ENCODE results near the gene GLI3. TPM values are rescaled to one million over a fixed set of nuclear protein-coding genes. Genes with fewer than 3 reads are reported as not detected.

The GLI3 gene
- total and polyA plus RNA-seq, 2 of the 4 experiments (the other 2 are of a cell fraction), result 1.3 to 3.9 TPM

- BruUV-seq (replicated peaks), result no TSS peak
- WGBS, 2 experiments (ENCODE audit: extremely low coverage in 2 of 2, insufficient read length in 1 of 2), result 100% methylated on average over 1 of the region's 1 CpG; no CpG with 5 or more reads in 1 of the 2 experiments
Measured at GRCh38 chr7:42069590-42069989, 167.4 kb downstream of the GLI3 start.

More at GRCh38 chr7:42069590-42069989, 167.4 kb downstream of the GLI3 start:
- no peak for ATAC-seq (ENCODE audit: low read depth)
- no peak overlapping the region for H4K91ac ChIP-seq (ENCODE audit: insufficient read depth, low read depth, low read length)
- no peak for DNase-seq
- intact Hi-C loops (cut with micrococcal nuclease), result no loop called here
- no peaks in the 10 kb centered on the region for H3K9me1 ChIP-seq (ENCODE audit: insufficient read depth, low read length)
- no peak overlapping the region for H3K56ac ChIP-seq (ENCODE audit: extremely low read depth, insufficient read depth, low read length)
- ChIA-PET POLR2A (ENCODE audit: unreplicated experiment) (no interaction called here), CTCF (no interaction called here)
- TF ChIP-seq RFX5 (IDR thresholded peaks at IDR 0.05; ENCODE audit: low read depth, low read length), result no peak
- no peak overlapping the region for H3K27ac ChIP-seq (ENCODE audit: insufficient read depth, low read length)
- peaks cover 4% of the 10 kb centered on the region for H3K4me1 ChIP-seq (ENCODE audit: control insufficient read depth, insufficient read depth, low read length)
- no peak overlapping the region for H3K14ac ChIP-seq (replicated peaks; ENCODE audit: low read depth, low read length)
- no peak overlapping the region for H3K4me3 ChIP-seq (ENCODE audit: insufficient read depth, low read depth, low read length)
- no peaks in the 10 kb centered on the region for H3K9me3 ChIP-seq (ENCODE audit: control insufficient read depth, insufficient read depth, low read length)
- H3K79me1 ChIP-seq (ENCODE audit: low read depth in 1 of 2, low read length in 2 of 2), result 0 out of 4 replicates have a peak, but pooled peaks cover 3 to 8% of the 10 kb centered on the region in 2 experiments
- no peak overlapping the region for H4K8ac ChIP-seq (ENCODE audit: low read depth in 2 of 2, low read length in 2 of 2)
- H3K27me3 ChIP-seq (ENCODE audit: control insufficient read depth, insufficient read depth, low read length), result no peaks in the 10 kb centered on the region
- H3K23ac ChIP-seq (ENCODE audit: low read depth, low read length), result no peak overlapping the region
- H2BK15ac ChIP-seq (ENCODE audit: low read depth, low read length), result no peak overlapping the region
- H3K4ac ChIP-seq (ENCODE audit: low read depth, low read length), result no peak overlapping the region
- H2BK20ac ChIP-seq (ENCODE audit: low read depth, low read length), result no peak overlapping the region
- no peak overlapping the region for H2AK9ac ChIP-seq (replicated peaks; ENCODE audit: low read depth, low read length, poor library complexity)
- H3K18ac ChIP-seq (ENCODE audit: low read depth, low read length), result no peak overlapping the region
- H2AK5ac ChIP-seq (ENCODE audit: low read depth, low read length), result no peak overlapping the region
- H2AFZ ChIP-seq (replicated peaks; ENCODE audit: low read length, poor library complexity), result no peak overlapping the region
- H4K20me1 ChIP-seq (ENCODE audit: insufficient read depth, low read length), result 0 out of 2 replicates have a peak, but pooled peaks cover 4% of the 10 kb centered on the region
- in situ Hi-C loops (cut with MboI; ENCODE audit: low sequenced_read_pairs), result no loop called here
- no peak overlapping the region for H2BK5ac ChIP-seq (ENCODE audit: low read depth, low read length, poor library complexity, severe bottlenecking)
- dilution Hi-C loops (cut with HindIII; ENCODE audit: low sequenced_read_pairs, unreplicated experiment), result no loop called here
- no peak overlapping the region for H3K4me2 ChIP-seq (ENCODE audit: low read depth, low read length)
- no peak overlapping the region for H3K9ac ChIP-seq (ENCODE audit: low read depth, low read length)
- peaks cover 4% of the 10 kb centered on the region; the same call in 1 of the 2 replicates for H3K36me3 ChIP-seq (ENCODE audit: control insufficient read depth, insufficient read depth, low read length)
- no peak overlapping the region for H4K5ac ChIP-seq (ENCODE audit: low read depth, low read length)
- no peak overlapping the region for H2BK120ac ChIP-seq (ENCODE audit: low read depth, low read length)

Data from IMR-90 (cell line).